GM19455 (cell line): ENCODE data around the gene TPRG1L.
"Not testable (repeated sequence)": the region's sequence is repeated elsewhere in the genome, so short reads cannot be mapped to it uniquely, and the experiment has no call there.

Experiments
- ATAC-seq: cut with Tn5 transposase; IDR thresholded peaks from one replicate; pipeline ENCODE4 v1.9.1; 2021; ENCODE audit not compliant: unreplicated experiment

Gene TPRG1L

DNA sequence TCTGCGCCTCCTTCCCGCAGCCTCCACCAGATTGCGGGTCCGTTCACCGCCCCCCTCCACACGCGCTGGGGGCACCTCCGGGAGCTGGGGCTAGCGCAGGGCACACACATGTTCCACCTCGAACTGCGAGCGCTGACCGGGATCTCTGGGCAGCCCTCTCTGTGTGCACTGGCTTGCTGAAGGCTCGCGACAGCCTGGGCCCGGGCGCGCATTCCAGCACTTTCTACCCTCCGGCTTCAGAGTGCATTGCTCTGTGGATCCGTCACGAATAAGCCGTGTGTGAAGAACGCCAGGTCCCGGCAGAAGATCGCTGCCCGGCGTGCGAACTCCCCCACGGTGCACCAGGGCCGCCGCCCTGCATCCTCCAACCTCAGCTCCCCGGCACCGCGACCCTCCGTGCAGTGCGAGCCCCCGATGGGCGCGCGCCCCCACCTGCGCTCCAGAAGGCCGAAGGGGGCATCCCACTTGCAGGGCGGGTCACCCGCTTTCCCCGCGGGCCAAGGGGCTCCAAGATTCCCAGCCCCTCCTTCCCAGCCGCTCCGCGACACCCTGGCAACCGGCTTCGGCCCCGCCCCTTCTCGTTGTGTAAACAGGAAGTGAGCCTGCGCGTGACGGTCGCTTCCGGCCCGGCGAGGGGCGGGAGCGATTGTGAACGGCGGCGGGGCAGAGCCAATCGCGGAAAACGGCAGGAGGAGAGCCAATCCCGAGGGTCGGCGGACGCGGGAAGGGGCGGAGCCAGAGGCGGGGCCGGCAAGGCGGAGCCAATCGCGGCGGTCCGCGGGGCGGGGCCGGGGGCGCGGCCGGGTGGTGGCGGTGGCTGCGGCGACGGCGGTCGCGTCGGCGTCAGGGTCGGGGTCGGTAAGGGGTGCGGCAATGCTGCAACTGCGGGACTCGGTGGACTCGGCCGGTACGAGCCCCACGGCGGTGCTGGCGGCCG lies at the start of gene TPRG1L:
Gene TPRG1L (plus strand): TSS at position 816 of the 937 bp plus-strand sequence. CDS start 58 bp downstream, at position 874.
- peak; percentile 92 for ATAC-seq

DNA sequence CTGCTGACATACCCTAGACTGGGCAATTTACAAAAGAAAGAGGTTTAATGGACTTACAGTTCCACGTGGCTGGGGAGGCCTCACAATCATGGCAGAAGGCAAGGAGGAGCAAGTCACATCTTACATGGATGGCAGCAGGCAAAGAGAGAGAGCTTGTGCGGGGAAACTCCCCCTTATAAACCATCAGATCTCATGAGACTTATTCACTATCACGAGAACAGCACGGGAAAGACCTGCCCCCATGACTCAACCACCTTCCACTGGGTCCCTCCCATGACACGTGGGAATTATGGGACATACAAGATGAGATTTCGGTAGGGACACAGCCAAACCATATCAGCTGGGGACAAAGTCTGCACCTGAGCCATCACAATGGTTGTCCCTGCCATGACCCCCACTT lies 49.3 kb upstream of the TPRG1L start:
- ATAC-seq: not testable (repeated sequence)

- no peak for ATAC-seq
Observed at GRCh38 chr1:3575993-3576392, 48.8 kb upstream of the TPRG1L start.

DNA sequence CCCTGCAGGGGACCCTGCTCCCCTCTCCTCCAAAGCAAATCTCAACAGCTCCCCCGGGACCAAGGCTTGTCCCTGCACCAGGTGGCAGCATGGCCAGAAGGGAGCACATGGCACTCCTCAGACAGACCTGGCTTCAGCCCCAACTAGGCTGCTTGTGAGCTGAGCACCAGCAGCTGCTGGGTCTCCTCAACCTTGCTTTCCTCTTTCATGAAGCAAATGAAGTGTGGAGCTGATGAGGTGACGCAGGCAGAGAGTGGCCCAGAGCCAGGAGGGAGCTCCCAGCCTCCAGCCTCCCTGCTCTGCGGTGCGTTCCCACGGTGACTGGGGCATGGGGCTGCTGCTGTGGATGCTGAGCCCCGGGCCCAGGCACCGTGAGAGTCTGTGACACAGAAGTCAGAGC lies 47.5 kb upstream of the TPRG1L start:
- no peak for ATAC-seq

- no peak for ATAC-seq
Observed at GRCh38 chr1:3577711-3578432, 46.9 kb upstream of the TPRG1L start.

DNA sequence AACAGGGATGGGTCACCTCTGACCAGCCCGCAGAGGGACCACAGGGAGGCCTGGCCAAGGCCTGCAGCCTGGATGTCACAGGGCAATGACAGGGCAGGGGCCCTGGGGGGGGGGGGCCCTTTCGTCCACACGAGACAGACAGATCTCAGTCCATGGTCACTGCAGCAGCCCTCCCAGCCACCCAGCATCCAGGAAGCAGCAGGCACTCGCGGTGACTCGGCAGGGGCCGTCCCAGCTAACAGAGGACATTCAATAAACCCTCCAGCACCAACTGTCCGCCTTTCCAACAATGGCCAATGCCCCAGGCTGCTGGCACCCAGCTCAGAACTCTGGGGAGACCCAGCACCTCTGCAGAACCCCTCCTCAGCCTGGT lies 46.4 kb upstream of the TPRG1L start:
- ATAC-seq: no peak

DNA sequence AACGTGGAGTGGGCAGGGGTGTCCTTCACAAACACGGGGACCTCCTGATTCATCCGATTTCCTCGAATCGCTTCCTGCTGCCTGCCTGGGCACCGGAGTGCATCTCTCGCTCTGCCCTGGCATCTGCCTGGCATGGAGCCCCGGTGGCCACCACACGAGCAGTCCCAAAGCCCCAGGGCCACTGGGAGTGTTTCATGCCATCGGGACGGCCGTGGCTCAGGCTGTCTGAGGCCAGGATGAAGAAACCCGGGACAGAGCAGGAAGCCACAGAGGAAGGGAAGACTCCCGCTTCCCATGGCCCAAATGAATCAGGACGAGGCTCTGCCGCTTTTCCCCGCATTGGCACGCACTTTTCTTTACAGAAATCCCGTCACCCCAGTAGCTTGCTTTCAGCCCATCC lies 45.9 kb upstream of the TPRG1L start:
- ATAC-seq: no peak

GRCh38 chr1:3579626-3580025 lies 45.2 kb upstream of the TPRG1L start:
- ATAC-seq: no peak

- no peak for ATAC-seq
Observed at GRCh38 chr1:3580231-3580630, 44.6 kb upstream of the TPRG1L start.

- ATAC-seq: no peak
Observed at GRCh38 chr1:3581296-3582036, 43.3 kb upstream of the TPRG1L start.

- ATAC-seq: not testable (repeated sequence)
Observed at GRCh38 chr1:3583751-3584150, 41.1 kb upstream of the TPRG1L start.

DNA sequence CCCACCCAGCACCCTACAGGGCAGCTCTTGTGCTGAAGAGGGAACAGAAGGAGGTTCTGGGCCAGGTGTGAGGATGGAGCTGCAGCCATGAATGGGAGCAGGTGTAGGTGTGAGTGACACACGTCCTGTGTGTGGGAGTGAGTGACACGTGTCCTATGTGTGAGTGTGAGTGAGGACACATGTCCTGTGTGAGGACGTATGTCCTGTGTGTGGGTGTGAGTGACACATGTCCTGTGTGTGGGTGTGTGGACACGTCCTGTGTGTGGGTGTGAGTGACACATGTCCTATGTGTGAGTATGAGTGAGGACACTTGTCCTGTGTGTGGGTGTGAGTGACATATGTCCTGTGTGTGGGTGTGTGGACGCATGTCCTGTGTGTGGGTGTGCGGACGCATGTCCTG lies 39.9 kb upstream of the TPRG1L start:
- no peak for ATAC-seq

- not testable (repeated sequence) for ATAC-seq
Observed at GRCh38 chr1:3585353-3585868, 39.4 kb upstream of the TPRG1L start.

- no peak for ATAC-seq
Observed at GRCh38 chr1:3585940-3586568, 38.8 kb upstream of the TPRG1L start.

- ATAC-seq: no peak
Observed at GRCh38 chr1:3586986-3587759, 37.6 kb upstream of the TPRG1L start.

GRCh38 chr1:3588395-3588794 lies 36.4 kb upstream of the TPRG1L start:
- no peak for ATAC-seq

DNA sequence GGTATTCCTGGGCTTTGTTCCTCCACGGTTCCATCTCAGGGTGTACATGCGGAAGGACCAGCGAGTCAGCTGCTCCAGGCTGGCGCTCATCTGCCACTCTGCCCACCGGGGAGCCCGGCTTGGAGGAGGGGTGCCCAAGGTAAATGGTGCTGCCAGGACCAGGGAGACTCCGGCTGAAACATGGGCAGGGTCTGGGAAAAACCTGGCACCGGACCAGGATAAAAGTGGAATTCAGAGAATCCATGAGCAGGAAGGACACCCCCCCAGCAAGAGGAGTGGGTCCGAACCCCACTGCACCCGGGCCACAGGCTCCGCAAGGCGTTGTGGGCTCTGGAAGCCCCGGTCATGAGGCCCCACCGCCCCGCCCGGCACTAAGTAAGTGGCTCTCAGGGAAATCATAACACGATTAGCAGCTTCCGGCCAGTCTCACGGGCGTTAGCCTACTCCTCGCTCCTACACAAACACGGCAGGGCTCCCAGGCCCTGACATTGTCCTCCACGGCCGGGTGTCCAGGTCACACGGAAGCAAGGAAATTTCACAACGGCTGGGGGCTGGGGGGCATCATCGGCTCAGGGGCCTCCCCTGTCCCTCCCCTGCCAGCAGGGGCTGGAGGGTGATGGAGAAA lies 34.6 kb upstream of the TPRG1L start:
- no peak for ATAC-seq

DNA sequence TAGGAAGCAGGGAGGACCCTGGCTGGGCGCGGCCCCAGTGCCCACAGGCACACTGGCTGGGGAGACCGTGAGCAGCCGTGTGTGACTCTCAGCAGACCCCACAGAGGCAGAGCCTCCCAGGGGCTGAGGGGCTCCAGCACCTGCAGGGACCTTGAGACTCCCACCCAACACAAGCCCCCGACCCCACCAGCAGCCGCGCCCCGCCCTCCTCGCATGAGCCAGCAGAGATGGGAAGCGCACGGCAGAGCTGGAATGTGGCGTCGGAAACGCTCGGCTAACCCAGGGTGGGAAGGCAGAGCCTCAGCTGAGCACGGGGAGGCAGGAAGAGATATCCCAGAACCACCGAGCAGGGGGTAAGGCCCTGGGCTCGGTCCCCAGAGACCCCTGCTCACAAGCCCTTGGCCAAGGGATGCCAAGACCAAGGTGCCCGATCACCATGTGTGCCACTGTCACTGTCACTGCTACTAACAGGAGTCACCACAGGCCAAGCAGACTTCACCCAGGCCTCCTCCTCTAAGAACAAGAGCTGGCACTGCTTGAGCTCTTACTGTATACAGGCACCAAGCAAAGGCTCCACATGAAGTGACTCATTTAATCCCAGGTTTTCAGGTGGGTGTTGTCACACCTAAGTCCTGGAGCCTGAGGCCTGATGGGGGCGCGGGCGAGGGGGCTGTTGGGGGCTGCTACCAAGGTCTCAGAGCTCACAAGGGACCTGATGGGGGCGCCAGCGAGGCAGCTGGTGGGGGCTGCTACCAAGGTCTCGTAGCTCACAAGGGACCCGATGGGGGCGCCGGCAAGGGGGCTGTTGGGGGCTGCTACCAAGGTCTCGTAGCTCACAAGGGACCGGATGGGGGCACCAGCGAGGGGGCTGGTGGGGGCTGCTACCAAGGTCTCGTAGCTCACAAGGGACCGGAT lies 33.6 kb upstream of the TPRG1L start:
- ATAC-seq: no peak
